HL-60/S4 treated with phorbol 12-myristate 13-acetate at 8.2 ng/mL for 4 days and 3 days (cell line): Measurements from ENCODE around the gene C18orf32.
"Not testable (repeated sequence)": the region's sequence is repeated elsewhere in the genome, so short reads cannot be mapped to it uniquely, and the experiment has no call there.

Experiments used
- in situ Hi-C: fragments of 300-500 bp; cut with MboI; formaldehyde crosslinking; loops from 2 replicates; pipeline ENCODE4 v1.15.0; 2022; ENCODE audit warnings: low sequenced_read_pairs

The C18orf32 gene

DNA sequence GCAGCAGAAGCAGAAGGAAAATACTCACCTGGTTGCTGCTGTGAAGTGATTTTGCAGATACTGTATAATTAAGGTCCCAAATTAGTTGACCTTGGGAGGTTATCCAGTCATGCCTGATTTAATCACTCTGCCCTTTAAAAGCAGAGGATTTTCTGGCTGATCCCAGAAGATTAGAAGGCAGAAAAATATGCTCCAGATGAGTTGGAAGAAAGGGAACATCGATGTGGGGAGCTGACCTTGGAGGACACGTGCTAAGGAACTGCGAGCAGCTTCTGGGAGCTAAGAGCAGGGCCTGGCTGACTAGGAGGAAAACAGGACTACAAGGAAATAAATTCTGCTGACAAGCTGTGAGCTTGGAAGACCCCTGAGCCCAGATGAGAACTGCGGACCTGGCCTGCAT lies 13.3 kb downstream of the C18orf32 start:
- in situ Hi-C loops: no loop called here

DNA sequence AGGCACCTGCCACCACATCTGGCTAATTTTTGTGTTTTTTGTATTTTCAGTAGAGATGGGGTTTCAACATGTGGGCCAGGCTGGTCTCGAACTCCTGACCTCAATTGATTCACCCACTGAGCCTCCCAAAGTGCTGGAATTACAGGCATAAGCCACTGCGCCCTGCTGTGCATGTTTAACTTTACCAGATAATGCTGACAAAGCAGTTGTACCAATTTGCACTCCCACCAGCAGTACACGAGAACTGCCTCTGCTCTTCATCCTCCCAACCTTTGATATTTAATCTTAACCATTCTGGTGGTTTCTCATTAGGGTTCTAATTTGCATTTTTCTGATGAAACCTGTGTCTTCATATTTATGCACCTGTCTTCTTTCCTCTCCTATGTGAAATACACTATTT lies 14.6 kb downstream of the C18orf32 start:
- in situ Hi-C loops: no loop called here

DNA sequence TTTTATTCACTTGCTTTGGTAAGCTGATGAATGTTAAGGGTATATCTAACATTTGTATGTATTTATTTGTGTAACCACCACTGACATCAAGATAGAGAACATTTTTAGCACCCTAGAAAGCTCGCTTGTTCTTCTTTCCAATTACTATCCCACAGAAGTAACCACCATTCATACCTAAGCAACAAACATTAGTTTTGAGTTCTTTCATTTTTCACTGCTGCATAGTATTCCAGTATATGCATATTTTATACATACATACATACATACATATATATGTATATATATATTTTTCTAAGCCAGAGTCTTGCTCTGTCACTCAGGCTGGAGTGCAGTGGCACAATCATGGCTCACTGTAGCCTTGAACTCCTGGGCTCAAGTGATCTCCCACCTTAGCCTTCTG lies 15.5 kb downstream of the C18orf32 start:
- in situ Hi-C loops: no loop called here

DNA sequence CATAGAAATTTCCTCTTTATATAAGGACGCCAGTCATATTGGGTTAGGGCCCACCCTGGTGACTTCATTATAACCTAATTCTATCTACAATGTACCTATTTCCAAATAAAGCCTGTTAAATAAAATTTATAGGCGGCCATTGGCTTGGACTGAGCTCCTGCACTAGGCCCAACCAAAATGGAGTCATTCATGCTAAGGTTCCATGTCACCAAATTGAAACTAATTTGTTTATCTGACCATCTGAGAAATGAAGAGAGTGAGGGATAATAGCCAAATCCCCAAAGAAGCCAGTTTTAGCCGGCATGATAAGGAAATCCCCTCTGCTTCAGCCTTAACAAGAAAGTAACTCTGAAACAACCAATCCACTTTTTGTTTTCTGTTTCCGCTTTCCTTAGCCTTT lies 19.4 kb downstream of the C18orf32 start:
- in situ Hi-C loops: no loop called here

- in situ Hi-C loops: no loop called here
Observed at GRCh38 chr18:49467019-49467563, 19.9 kb downstream of the C18orf32 start.

DNA sequence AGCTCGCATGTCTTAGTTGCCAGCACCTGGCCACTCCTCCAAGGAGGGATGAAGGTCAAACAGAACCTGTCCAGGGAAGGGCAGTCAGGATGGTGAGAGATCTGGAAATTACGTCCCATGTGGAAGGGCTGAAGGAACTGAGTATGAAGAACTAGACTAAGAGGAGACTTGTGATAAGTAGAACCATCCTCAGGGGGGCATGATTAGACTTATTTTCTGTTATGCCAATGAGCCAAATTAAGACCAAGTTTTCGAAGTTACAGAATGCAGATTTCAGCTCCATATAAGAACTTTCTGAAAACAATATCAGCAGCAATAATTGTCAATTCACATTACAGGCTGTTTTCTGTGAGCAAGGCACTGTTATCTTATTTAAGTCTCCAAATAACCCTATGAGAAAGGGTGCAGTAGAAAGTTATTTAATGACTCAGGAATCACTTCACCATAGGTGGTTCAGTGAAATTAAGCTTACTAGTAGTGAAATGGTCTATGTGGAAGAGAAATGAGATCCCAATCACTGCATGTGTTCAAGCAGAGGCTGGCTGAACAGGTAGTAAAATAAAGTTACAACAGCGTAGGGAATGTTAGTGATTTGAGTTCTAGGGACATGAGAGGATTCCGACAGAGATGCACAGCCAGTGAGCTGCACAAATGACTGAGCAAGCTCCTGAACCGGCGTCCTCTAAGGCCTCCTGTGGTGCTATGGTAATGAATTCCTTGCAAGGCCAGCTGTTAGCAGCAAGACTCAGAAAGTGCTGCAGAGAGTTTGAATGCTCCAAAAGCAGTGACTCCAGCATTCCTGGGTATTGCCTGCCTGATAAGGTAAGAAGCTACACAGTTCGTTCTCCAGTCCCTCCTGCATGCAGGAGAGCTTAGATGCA lies 22.1 kb downstream of the C18orf32 start:
- in situ Hi-C loops: no loop called here

DNA sequence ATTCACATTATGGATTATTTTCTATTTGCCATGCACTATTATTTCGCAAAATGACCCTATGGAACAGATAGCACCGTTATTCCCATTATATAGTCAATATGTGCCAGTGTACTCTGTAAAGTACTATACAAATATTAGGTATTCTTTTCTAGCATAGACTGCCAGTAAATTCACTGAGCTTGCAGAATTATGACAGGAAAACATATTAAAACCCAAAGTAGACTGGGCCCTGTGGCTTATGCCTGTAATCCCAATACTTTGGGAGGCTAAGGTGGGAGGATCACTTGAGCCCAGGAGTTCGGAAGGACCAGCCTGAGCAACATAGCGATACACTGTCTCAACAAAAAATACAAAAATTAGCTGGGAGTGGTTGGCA lies 25.4 kb downstream of the C18orf32 start:
- in situ Hi-C loops: no loop called here

- in situ Hi-C loops: no loop called here
Observed at GRCh38 chr18:49460976-49461601, 25.9 kb downstream of the C18orf32 start.

DNA sequence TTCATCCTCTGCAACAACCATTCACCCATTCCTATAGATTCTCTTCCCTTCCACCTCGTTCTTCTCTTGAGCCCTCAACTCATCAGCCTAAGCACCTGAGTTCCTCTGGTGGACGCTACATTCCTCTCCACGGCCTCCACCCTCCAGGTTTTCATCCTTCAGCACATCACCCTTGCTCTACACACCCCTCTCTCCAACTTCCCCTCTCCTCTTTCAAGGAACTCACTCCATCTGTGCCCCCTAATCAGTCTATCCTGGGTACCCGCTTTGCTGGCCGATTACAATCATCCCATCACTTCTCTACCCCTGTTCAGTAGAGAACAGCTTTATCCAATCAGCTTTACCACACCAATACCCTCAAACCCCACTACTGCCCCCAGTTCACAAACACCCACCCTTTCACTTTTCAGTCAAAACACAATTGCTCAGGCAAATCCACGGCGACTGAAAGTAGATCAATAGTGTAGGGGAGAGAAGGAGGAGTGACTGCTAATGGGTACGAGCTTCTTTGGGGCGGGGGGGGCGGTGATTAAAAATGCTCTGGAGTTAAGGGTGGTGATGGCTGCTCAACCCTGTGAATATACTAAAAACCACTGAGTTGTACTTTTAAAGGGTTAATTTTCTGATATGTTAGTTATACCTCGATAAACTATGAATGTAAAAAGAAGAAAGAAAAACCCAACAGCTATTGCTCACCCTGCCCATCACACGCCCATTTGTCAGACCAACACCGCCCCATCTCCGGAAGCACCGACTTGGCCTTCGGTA lies 27.4 kb downstream of the C18orf32 start:
- in situ Hi-C loops: no loop called here

DNA sequence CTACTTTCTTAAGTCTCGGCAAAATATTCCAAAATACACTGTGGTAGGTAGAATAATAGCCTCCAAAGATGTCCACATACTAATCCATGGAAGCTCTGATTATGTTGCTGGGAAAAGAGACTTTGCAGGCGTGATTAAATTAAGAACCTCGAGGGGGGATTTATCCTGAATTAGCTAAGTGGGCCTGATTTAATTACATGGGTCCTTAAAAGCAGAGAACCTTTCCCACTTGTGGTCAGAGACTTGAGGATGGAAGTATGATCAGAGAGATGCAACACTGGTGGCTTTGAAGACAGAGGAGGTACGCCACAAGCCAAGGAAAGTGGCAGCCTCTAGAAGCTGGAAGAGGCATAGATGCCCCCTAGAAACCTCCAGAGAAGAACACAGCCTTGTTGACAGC lies 29.4 kb downstream of the C18orf32 start:
- in situ Hi-C loops: no loop called here

DNA sequence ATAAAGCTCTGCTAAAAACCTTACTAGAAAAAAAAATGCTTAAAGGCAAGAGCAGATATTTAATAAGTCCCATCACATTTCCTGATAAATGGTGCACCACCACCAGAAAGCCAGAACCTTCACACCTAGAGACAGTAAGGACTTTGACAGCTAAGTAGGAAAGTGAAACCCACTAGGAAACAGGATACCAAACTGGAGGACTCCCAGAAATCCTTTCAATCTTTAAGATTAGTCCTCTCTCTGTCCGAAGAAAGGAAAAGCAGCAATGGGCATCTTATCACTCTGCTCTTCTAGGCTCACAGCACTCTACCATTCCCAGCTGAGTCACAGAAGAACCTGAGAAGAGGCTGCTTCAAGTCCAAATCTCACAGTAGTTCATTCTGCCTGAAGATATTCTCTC lies 30.2 kb downstream of the C18orf32 start:
- in situ Hi-C loops: no loop called here

DNA sequence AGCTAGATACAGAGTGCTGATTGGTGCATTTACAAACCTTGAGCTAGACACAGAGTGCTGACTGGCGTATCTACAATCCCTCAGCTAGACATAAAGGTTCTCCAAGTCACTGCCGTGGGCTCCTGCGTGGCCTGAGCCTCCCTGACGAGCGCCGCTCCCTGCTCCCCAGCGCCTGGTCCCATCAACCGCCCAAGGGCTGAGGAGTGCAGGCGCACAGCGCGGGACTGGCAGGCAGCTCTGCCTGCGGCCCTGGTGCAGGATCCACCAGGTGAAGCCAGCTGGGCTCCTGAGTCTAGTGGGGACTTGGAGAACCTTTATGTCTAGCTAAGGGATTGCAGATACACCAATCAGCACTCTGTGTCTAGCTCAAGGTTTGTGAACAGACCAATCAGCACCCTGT lies 34.5 kb downstream of the C18orf32 start:
- in situ Hi-C loops: not testable (repeated sequence)

DNA sequence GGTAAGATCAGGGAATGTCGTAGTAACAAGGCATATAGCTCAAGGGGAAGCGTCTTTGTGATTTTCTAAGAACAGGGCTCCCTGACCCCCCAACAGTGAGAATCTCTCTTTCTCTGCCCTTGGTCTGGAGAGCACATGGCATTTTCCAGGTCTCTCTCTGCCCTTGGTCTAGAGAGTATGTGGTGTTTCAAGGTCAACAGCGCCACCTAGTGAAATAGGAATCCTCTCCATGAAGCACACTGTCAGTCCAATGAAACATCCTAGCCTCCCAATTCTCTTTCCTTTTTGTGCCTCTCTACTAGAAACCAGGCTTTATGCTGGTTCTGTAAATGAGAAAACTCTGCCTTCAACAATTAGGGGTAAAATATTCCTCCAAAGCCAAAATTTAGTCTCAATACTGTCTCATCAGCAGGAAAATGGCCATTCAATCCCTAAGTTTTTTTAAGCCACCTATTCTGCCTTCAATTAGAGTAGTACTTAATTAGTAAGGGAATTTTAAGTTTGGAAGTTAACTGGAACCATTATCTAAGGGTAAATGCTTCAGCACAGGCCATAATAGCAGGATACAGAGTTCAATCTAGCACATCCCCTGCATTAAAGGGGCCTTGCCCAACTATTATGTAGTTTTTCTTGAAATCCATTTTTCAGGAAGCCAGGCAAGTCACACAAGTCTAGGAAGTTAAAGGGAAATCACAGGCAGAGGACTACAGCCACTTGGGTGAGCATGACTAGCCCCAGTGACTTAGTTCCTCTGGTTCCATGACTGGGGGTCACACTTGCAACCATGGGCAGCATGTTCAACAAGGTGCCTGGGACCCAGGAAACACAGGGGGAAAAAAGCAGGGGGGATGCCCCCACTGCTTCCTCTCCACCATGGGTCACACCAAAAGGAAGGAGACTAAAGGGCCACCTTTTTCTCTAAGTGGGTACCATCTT lies 39.0 kb downstream of the C18orf32 start:
- in situ Hi-C loops: no loop called here

DNA sequence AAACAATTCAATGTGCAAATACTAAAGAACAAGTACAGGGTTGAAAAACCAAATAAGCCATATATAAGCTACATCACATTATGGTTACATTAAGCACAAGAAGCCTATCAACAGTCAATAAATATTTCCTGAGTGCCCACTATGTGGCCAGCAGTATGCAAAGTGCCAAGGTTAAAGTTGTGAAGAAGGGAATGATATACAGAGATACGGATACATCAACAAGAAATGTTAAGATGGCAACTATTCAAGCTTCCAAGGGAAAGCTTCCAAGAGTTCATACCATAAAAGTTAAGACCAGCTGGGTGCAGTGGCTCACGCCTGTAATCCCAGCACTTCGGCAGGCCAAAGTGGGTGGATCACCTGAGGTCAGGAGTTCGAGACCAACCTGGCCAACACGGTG lies 40.6 kb downstream of the C18orf32 start:
- in situ Hi-C loops: no loop called here

- in situ Hi-C loops: no loop called here
Observed at GRCh38 chr18:49444581-49444980, 42.5 kb downstream of the C18orf32 start.

DNA sequence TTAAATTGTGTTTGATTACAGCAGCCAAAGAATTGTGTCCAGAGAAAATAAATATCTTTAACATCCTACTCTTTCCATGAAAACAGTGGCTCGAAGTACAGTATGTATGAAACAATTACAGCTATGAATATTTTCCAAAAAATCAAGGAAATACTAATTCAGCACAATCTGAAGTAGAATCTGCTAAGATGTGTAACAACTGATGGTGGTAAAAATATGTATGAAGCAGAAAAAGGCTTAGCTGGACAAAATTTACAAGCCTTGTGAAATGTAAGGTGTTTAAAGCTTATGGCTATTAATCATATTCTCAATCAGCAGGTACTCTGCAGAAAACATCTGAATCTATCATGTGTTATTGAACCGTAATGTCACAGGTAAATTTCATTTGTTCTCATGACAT lies 43.2 kb downstream of the C18orf32 start:
- in situ Hi-C loops: no loop called here

GRCh38 chr18:49441338-49441938 lies 45.6 kb downstream of the C18orf32 start:
- in situ Hi-C loops: no loop called here

GRCh38 chr18:49435170-49435569 lies 51.9 kb downstream of the C18orf32 start:
- in situ Hi-C loops: no loop called here

DNA sequence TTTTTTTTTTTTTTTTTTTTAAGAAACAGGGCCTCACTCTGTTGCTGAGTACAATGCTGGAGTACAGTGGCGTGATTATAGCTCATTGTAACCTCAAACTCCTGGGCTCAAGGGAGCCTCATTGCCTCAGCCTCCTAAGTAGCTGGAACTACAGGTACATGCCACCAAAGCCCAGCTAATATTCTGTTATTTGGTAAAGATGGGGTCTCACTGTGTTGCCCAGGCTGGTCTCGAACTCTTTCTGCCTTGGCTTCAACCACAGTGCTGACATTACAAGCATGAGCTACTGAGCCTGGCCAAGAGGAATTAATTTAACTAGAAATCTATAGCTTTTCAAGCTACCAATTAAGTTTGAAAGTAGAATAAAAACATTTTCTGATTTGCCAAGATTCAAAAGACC lies 54.4 kb downstream of the C18orf32 start:
- in situ Hi-C loops: no loop called here
